Caco-2 (cell line): ENCODE measurements around the gene POLR2H. TPM values are rescaled to one million over a fixed set of nuclear protein-coding genes. Genes with fewer than 3 reads are reported as not detected.

Experiments used
- BruUV-seq: library from RNA; stranded (reverse); fragments of 400-500 nt; replicated peaks from 2 replicates; lab custom pipeline; 2021; lab: Mats Ljungman, UMichigan
- CTCF ChIA-PET: fragments of 300-600 bp; sonication (Branson Sonifier 250); formaldehyde crosslinking; loops from one replicate; lab custom pipeline; 2022; ENCODE audit warnings: antibody characterized with exemption; lab: Charles Lee
- POLR2A ChIA-PET: fragments of 300-600 bp; sonication (Branson Sonifier 250); formaldehyde crosslinking; loops from one replicate; lab custom pipeline; 2022; ENCODE audit warnings: antibody characterized with exemption; lab: Charles Lee
- DNase-seq, 2 experiments: peaks; one replicate each; pipeline versions ENCODE4 v3.0.0 to v3.0.0-alpha.2; 2020 to 2022
- H3K27me3 ChIP-seq: replicated peaks from 2 replicates; pipeline ENCODE4 v1.6.0; 2011; ENCODE audit warnings: low read length; ENCODE audit not compliant: control insufficient read depth, insufficient read depth
- H3K36me3 ChIP-seq: 2 replicates; pipeline ENCODE4 v1.5.1; 2011; ENCODE audit warnings: low read length; ENCODE audit not compliant: control insufficient read depth, insufficient read depth
- H3K4me1 ChIP-seq: fragments of 250-450 bp; sonication (Bioruptor Pico); 2 replicates; pipeline ENCODE4 v1.5.1; 2020; ENCODE audit warnings: mild to moderate bottlenecking
- H3K4me3 ChIP-seq: 2 replicates; pipeline ENCODE4 v1.5.1; 2011; ENCODE audit warnings: low read depth, mild to moderate bottlenecking, control low read depth, low read length
- H3K9me3 ChIP-seq: fragments of 250-450 bp; sonication (Bioruptor Pico); 2 replicates; pipeline ENCODE4 v1.5.1; 2020; ENCODE audit warnings: mild to moderate bottlenecking, moderate library complexity
- H3K27ac Mint-ChIP-seq: one replicate; pipeline ENCODE4 v1.8.0; 2022; ENCODE audit warnings: mixed read lengths; ENCODE audit not compliant: unreplicated experiment
- H3K27me3 Mint-ChIP-seq: one replicate; pipeline ENCODE4 v1.8.0; 2022; ENCODE audit warnings: mixed read lengths; ENCODE audit not compliant: insufficient read depth, unreplicated experiment
- H3K36me3 Mint-ChIP-seq: one replicate; pipeline ENCODE4 v1.8.0; 2022; ENCODE audit warnings: mild to moderate bottlenecking, mixed read lengths; ENCODE audit not compliant: insufficient read depth, unreplicated experiment
- H3K4me1 Mint-ChIP-seq: one replicate; pipeline ENCODE4 v1.8.0; 2022; ENCODE audit warnings: low read depth, mixed read lengths; ENCODE audit not compliant: unreplicated experiment
- H3K4me3 Mint-ChIP-seq: one replicate; pipeline ENCODE4 v1.8.0; 2022; ENCODE audit warnings: mild to moderate bottlenecking, moderate library complexity, mixed read lengths; ENCODE audit not compliant: unreplicated experiment
- H3K9me3 Mint-ChIP-seq: one replicate; pipeline ENCODE4 v1.8.0; 2022; ENCODE audit warnings: mixed read lengths; ENCODE audit not compliant: unreplicated experiment
- CTCF ChIP-seq, 2 experiments: fragments of 200-600 bp in 1 of 2; IDR thresholded peaks; 1 replicate in 1 of 2; 2 replicates in 1 of 2; pipeline versions ENCODE4 v1.5.1 to v1.8.0; 2011 to 2022; ENCODE audit warnings: antibody characterized with exemption in 1 of 2, control low read depth in 1 of 2, inconsistent platforms in 1 of 2, low read depth in 1 of 2, low read length in 1 of 2, mild to moderate bottlenecking in 1 of 2, moderate library complexity in 1 of 2; ENCODE audit not compliant: insufficient read depth in 1 of 2, severe bottlenecking in 1 of 2, unreplicated experiment in 1 of 2
- intact Hi-C: fragments of 100-400 bp; cut with micrococcal nuclease; formaldehyde crosslinking; loops from one replicate; pipeline ENCODE4 v1.10.0; 2022; ENCODE audit not compliant: unreplicated experiment
- total RNA-seq: library from RNA; stranded (reverse); gene quantifications from 2 replicates; pipeline ENCODE4 v1.2.3, GENCODE V29; 2022

The POLR2H gene
- total RNA-seq, 1 experiment from 2014 or later, result 101 TPM

- Mint-ChIP-seq H3K4me1 (peaks cover 9% of the 10 kb centered on the region), H3K27me3 (no peaks in the 10 kb centered on the region), H3K4me3 (no peak overlapping the region), H3K9me3 (no peaks in the 10 kb centered on the region), H3K36me3 (peaks cover 88% of the 10 kb centered on the region), H3K27ac (peak overlapping the region; percentile 81)
- Histone ChIP-seq H3K4me3 (no peak overlapping the region), H3K4me1 (peaks cover 11% of the 10 kb centered on the region), H3K36me3 (peaks cover 14% of the 10 kb centered on the region), H3K9me3 (no peaks in the 10 kb centered on the region), H3K27me3 (no peaks in the 10 kb centered on the region)
- no peak for TF ChIP-seq CTCF (IDR thresholded peaks at IDR 0.05; ENCODE audit: insufficient read depth in 1 of 2, low read depth in 1 of 2, low read length in 1 of 2, severe bottlenecking in 1 of 2, unreplicated experiment in 1 of 2)
- ChIA-PET POLR2A (no interaction called here), CTCF (no interaction called here)
- intact Hi-C loops, result no loop called here
- BruUV-seq, result no TSS peak
- no peak for DNase-seq
These were observed 41.4 kb upstream of the POLR2H start for GRCh38 chr3:184320104-184320445.

- intact Hi-C loops, result no loop called here
- BruUV-seq, result TSS peak; percentile 9
- Histone ChIP-seq H3K36me3 (peaks cover 18% of the 10 kb centered on the region), H3K27me3 (no peaks in the 10 kb centered on the region), H3K4me1 (peaks cover 2% of the 10 kb centered on the region; the same call in 1 of the 2 replicates), H3K4me3 (no peak overlapping the region), H3K9me3 (no peaks in the 10 kb centered on the region)
- TF ChIP-seq CTCF (IDR thresholded peaks at IDR 0.05; ENCODE audit: insufficient read depth in 1 of 2, low read depth in 1 of 2, low read length in 1 of 2, severe bottlenecking in 1 of 2, unreplicated experiment in 1 of 2), result no peak
- Mint-ChIP-seq H3K27me3 (no peaks in the 10 kb centered on the region), H3K36me3 (peaks cover 97% of the 10 kb centered on the region), H3K9me3 (no peaks in the 10 kb centered on the region), H3K27ac (no peak overlapping the region), H3K4me1 (peaks cover 3% of the 10 kb centered on the region), H3K4me3 (no peak overlapping the region)
- CTCF ChIA-PET, result no interaction called here
- no peak for DNase-seq
- POLR2A ChIA-PET, result no interaction called here
These were observed 39.8 kb upstream of the POLR2H start for GRCh38 chr3:184321666-184322065.

- H3K27me3 ChIP-seq, result no peaks in the 10 kb centered on the region
- Mint-ChIP-seq H3K27me3 (no peaks in the 10 kb centered on the region), H3K4me1 (no peaks in the 10 kb centered on the region), H3K27ac (no peak overlapping the region), H3K4me3 (no peak overlapping the region), H3K9me3 (no peaks in the 10 kb centered on the region), H3K36me3 (peaks cover 97% of the 10 kb centered on the region)
- ChIA-PET POLR2A (no interaction called here), CTCF (no interaction called here)
- intact Hi-C loops, result no loop called here
- TF ChIP-seq CTCF (IDR thresholded peaks at IDR 0.05; ENCODE audit: insufficient read depth in 1 of 2, low read depth in 1 of 2, low read length in 1 of 2, severe bottlenecking in 1 of 2, unreplicated experiment in 1 of 2), result no peak
- DNase-seq, result no peak
- no peaks in the 10 kb centered on the region for H3K9me3 ChIP-seq
- H3K36me3 ChIP-seq, result peaks cover 21% of the 10 kb centered on the region
- BruUV-seq, result no TSS peak
- no peaks in the 10 kb centered on the region for H3K4me1 ChIP-seq
- H3K4me3 ChIP-seq, result no peak overlapping the region
These were observed 38.6 kb upstream of the POLR2H start for GRCh38 chr3:184322731-184323487.
